ENCODE measurements around the gene PARP3. TPM values are rescaled to one million over a fixed set of nuclear protein-coding genes. Genes with fewer than 3 reads are reported as not detected.

The PARP3 gene
- total and polyA plus RNA-seq, 2 of the 8 experiments (the other 6 are each of a cell fraction or from before 2014, with no cell fraction given) = 1.3 to 1.6 TPM

GRCh38 chr3:51984269-51984647 lies 42.1 kb downstream of the PARP3 start (continued):
- TF ChIP-seq ATF3 (IDR thresholded peaks at IDR 0.05; ENCODE audit: insufficient read depth, low read depth, low read length) = no peak
- no peak for TF ChIP-seq SRF (IDR thresholded peaks at IDR 0.05; ENCODE audit: low read depth, low read length)
- no peak for TF ChIP-seq SUZ12 (IDR thresholded peaks at IDR 0.05; ENCODE audit: low read length)
- no peak for TF ChIP-seq TCF12 (IDR thresholded peaks at IDR 0.05; ENCODE audit: low read depth, low read length)
- no peak for TF ChIP-seq SIN3A (conservative IDR thresholded peaks at IDR 0.05 in 1 of 2, IDR thresholded peaks at IDR 0.05 in 1 of 2; ENCODE audit: low read depth in 1 of 2, low read length in 2 of 2)
- TF ChIP-seq KDM4A (IDR thresholded peaks at IDR 0.05; ENCODE audit: low read depth, low read length, severe bottlenecking) = no peak
